Measurements from ENCODE around the gene METTL23. TPM values are rescaled to one million over a fixed set of nuclear protein-coding genes. Genes with fewer than 3 reads are reported as not detected.
A peak's percentile ranks its signal among the peaks of the same experiment; 100 is the strongest.
"Not testable (repeated sequence)": the region's sequence is repeated elsewhere in the genome, so short reads cannot be mapped to it uniquely, and the experiment has no call there.

Gene METTL23
- total RNA-seq, 1 donor from 2014 or later = 28.2 TPM

DNA sequence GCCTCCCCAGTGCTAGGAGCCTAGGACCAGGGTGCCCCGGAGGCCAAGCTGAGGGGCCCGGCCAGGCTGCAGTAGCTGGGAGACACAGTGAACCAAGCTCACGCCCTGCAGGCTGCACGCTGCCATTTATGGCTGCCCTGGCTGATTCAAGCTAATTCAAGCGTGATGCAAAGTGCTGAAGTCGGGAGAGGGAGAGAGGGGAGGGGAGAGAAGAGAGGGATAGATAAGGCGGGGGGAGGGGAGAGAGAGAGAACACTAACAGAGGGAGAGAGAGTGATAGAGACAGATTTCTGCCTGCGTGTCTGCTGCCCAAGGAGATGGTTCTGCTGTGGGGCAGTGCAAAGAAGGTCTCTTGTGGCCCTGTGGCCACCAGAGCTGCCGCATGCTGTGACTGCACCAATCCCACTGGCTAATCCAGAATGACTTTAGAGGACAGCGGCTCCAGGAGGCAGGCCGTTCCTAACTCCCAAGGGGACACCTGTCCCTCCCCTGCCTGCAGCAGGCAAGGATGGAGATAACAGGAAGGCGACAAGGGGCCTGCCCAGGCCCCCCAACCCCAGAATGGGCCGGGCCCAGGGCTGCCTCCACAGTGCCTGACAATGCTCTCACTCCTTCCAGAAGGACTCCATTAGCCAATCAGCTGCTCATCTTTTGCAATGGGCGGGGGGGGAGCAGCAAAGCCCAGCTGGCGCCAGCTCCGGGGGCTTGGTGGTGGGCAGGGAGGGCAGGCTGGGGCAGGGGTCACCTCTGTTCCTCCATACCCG, 28.8 kb upstream of the METTL23 start:
- no peak overlapping the region for H3K4me3 Mint-ChIP-seq (ENCODE audit: low read depth)
- H3K4me1 Mint-ChIP-seq (ENCODE audit: low read depth) = peaks cover 30% of the 10 kb centered on the region
- no peaks in the 10 kb centered on the region for H3K36me3 Mint-ChIP-seq (ENCODE audit: insufficient read depth)
- H3K27ac Mint-ChIP-seq = no peak overlapping the region
- H3K27me3 Mint-ChIP-seq = no peaks in the 10 kb centered on the region
- TF ChIP-seq, protein P1, sequence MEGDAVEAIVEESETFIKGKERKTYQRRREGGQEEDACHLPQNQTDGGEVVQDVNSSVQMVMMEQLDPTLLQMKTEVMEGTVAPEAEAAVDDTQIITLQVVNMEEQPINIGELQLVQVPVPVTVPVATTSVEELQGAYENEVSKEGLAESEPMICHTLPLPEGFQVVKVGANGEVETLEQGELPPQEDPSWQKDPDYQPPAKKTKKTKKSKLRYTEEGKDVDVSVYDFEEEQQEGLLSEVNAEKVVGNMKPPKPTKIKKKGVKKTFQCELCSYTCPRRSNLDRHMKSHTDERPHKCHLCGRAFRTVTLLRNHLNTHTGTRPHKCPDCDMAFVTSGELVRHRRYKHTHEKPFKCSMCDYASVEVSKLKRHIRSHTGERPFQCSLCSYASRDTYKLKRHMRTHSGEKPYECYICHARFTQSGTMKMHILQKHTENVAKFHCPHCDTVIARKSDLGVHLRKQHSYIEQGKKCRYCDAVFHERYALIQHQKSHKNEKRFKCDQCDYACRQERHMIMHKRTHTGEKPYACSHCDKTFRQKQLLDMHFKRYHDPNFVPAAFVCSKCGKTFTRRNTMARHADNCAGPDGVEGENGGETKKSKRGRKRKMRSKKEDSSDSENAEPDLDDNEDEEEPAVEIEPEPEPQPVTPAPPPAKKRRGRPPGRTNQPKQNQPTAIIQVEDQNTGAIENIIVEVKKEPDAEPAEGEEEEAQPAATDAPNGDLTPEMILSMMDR (IDR thresholded peaks at IDR 0.05; ENCODE audit: unreplicated experiment) = no peak
- DNase-seq (ENCODE audit: low spot score, unreplicated experiment) = no peak
- H3K9me3 Mint-ChIP-seq (ENCODE audit: low read depth) = no peaks in the 10 kb centered on the region

DNA sequence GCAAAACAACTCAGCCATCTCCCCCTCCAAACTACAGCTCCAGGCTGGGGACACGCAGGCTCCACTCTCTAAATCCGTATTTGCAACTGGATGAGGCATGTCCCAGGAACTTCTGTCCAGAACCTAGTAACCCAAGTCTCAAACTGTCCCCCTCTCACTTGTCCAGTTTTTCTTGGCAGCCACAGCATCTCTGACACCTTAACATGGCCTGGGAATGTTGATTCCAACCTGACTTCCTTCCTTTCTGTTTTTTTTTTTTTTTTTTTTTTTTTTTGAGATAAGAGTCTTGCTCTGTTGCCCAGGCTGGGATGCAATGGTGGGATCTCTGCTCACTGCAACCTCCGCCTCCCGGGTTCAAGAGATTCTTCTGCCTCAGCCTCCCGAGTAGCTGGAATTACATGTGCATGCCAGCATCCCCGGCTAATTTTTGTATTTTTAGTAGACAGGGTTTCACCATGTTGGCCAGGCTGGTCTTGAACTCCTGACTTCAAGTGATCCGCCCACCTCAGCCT, 28.1 kb upstream of the METTL23 start:
- H3K4me1 Mint-ChIP-seq (ENCODE audit: low read depth) = peaks cover 30% of the 10 kb centered on the region
- H3K27ac Mint-ChIP-seq; DNase-seq (ENCODE audit: low spot score, unreplicated experiment); H3K4me3 Mint-ChIP-seq (ENCODE audit: low read depth); H3K9me3 Mint-ChIP-seq (ENCODE audit: low read depth); H3K27me3 Mint-ChIP-seq; H3K36me3 Mint-ChIP-seq (ENCODE audit: insufficient read depth): not testable (repeated sequence)

DNA sequence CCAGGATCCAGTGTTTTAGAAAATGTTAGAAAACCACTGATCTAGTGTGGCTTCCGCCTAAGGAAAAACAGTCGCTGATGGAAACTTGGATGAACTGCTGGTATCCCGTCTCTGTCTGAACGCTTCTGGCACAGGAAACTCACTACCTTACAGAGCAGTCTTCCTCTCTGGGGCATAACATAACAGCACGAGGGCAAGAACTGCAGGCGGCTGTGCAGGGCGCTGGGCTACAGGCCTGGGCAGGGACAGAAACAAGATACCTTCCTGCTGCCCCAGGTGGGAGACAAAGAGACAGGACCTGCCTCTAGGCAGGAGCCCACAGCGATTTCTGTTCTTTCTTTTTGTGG, 26.4 kb upstream of the METTL23 start:
- no peak for DNase-seq (ENCODE audit: low spot score, unreplicated experiment)
- TF ChIP-seq, protein P1 (IDR thresholded peaks at IDR 0.05; ENCODE audit: unreplicated experiment) = no peak
- Mint-ChIP-seq H3K36me3 (ENCODE audit: insufficient read depth) (no peaks in the 10 kb centered on the region), H3K27me3 (no peaks in the 10 kb centered on the region), H3K9me3 (ENCODE audit: low read depth) (no peaks in the 10 kb centered on the region), H3K4me3 (ENCODE audit: low read depth) (no peak overlapping the region), H3K27ac (no peak overlapping the region), H3K4me1 (ENCODE audit: low read depth) (peaks cover 30% of the 10 kb centered on the region)

DNA sequence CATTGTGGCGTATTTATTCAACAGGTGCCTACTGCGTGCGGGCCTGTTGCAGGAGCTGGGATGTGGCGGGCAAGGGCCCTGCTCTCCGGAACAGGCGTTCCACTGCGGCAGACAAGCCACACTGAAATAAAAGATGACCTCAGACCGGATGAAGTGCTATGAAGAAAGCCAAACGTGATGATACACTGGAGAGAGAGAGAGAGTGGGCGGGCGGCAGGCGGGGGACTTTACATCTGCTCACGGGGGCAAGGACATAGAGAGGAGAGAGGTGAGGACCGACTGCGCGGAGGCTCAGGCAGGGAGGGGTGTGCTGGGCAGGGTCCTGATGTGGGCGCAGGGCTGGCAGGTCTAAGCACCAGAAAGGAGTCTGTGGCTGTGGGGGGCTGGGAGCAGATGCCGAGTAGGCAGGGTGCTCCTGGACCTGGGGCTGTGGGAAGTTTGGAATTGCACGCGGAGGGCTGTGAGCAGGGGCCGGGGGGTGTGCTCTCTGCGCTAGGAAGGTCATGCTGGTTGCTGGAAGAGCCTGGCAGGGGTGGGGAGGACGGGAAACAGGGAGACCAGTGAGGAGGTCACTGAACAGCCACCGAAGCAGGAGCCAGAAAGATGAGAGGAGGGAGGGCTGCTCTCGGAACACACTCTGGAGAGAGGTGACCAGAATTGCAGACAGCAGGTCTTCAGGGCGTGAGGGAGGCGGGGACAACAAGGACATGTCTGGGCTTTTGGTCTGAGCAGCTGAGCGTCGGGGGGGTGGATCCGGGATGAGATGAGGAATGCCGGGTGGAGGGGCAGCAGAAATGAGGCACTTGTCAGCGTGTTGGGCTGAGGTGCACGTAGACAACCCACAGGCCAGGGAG, 25.8 kb upstream of the METTL23 start:
- peaks cover 30% of the 10 kb centered on the region for H3K4me1 Mint-ChIP-seq (ENCODE audit: low read depth)
- H3K9me3 Mint-ChIP-seq (ENCODE audit: low read depth) = no peaks in the 10 kb centered on the region
- no peaks in the 10 kb centered on the region for H3K27me3 Mint-ChIP-seq
- peak overlapping the region; percentile 62 for H3K27ac Mint-ChIP-seq
- no peak overlapping the region for H3K4me3 Mint-ChIP-seq (ENCODE audit: low read depth)
- H3K36me3 Mint-ChIP-seq (ENCODE audit: insufficient read depth) = no peaks in the 10 kb centered on the region
- no peak for DNase-seq (ENCODE audit: low spot score, unreplicated experiment)
- TF ChIP-seq, protein P1 (IDR thresholded peaks at IDR 0.05; ENCODE audit: unreplicated experiment) = no peak

DNA sequence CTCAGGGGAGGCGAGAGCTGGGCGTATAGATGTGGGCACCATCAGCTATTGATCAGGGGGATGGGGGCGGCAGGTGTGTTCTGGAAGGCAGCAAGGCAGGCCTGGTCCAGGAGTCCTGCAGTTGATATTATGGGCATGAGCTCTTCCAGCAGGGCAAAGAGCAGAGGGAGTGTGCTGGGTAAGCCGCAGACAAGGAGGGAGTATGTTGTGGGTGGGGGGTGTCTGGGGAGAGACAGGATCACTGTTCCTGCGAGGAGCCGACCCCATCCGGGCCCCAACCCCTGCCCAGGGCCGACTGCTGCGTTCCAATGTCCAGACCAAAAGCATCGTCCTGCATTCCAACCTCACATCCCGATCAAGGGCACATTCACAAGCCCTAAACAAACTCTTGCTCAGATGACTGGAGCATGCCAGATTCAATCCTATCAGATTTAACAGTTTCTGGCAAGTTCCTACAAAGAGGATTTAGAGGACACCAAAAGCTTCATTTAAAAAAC, 25.1 kb upstream of the METTL23 start:
- Mint-ChIP-seq H3K9me3 (ENCODE audit: low read depth) (no peaks in the 10 kb centered on the region), H3K27ac (peak overlapping the region; percentile 62), H3K4me1 (ENCODE audit: low read depth) (peaks cover 30% of the 10 kb centered on the region), H3K27me3 (no peaks in the 10 kb centered on the region), H3K36me3 (ENCODE audit: insufficient read depth) (no peaks in the 10 kb centered on the region), H3K4me3 (ENCODE audit: low read depth) (no peak overlapping the region)
- DNase-seq (ENCODE audit: low spot score, unreplicated experiment) = no peak
- TF ChIP-seq, protein P1 (IDR thresholded peaks at IDR 0.05; ENCODE audit: unreplicated experiment) = no peak

Data from progenitor cell of endocrine pancreas (in vitro differentiated cells).